HepG2 (cell line): ENCODE results near the gene TRAPPC5.

ENCODE experiments used
- ATAD3A ChIP-seq: sonication (generic); formaldehyde crosslinking; IDR thresholded peaks from 2 replicates; pipeline ENCODE4 v1.4.0; 2020; ENCODE audit warnings: missing genetic modification reagents
- ELF4 ChIP-seq: sonication (generic); formaldehyde crosslinking; IDR thresholded peaks from 2 replicates; pipeline ENCODE4 v1.5.0; 2020; ENCODE audit warnings: missing genetic modification reagents, mild to moderate bottlenecking, moderate library complexity, borderline replicate concordance
- ERF ChIP-seq: IDR thresholded peaks from 2 replicates; pipeline ENCODE4 v1.6.1; 2018; ENCODE audit warnings: missing biosample characterization, missing genetic modification reagents
- EZH2 ChIP-seq: conservative IDR thresholded peaks from 2 replicates; pipeline ENCODE4 v1.6.1; 2012; ENCODE audit warnings: mild to moderate bottlenecking, low read depth, low read length, moderate library complexity
- FOXK1 ChIP-seq: sonication (generic); formaldehyde crosslinking; IDR thresholded peaks from 2 replicates; pipeline ENCODE4 v1.4.0; 2020; ENCODE audit warnings: low read depth, missing genetic modification reagents, borderline replicate concordance
- KAT8 ChIP-seq: IDR thresholded peaks from 2 replicates; pipeline ENCODE4 v1.6.1; 2016; ENCODE audit warnings: missing genetic modification reagents, missing compliant biosample characterization
- TRAFD1 ChIP-seq: sonication (generic); formaldehyde crosslinking; IDR thresholded peaks from 2 replicates; pipeline ENCODE4 v1.5.1; 2020; ENCODE audit warnings: missing genetic modification reagents, mild to moderate bottlenecking, borderline replicate concordance
- UBTF ChIP-seq: sonication (generic); formaldehyde crosslinking; IDR thresholded peaks from 2 replicates; pipeline ENCODE4 v1.4.0; 2020; ENCODE audit warnings: mild to moderate bottlenecking, missing genetic modification reagents
- TF ChIP-seq, protein P1 (sequence below): sonication (generic); formaldehyde crosslinking; IDR thresholded peaks from 2 replicates; pipeline ENCODE4 v1.5.0; 2020; ENCODE audit warnings: mild to moderate bottlenecking, missing genetic modification reagents, moderate library complexity

DNA sequence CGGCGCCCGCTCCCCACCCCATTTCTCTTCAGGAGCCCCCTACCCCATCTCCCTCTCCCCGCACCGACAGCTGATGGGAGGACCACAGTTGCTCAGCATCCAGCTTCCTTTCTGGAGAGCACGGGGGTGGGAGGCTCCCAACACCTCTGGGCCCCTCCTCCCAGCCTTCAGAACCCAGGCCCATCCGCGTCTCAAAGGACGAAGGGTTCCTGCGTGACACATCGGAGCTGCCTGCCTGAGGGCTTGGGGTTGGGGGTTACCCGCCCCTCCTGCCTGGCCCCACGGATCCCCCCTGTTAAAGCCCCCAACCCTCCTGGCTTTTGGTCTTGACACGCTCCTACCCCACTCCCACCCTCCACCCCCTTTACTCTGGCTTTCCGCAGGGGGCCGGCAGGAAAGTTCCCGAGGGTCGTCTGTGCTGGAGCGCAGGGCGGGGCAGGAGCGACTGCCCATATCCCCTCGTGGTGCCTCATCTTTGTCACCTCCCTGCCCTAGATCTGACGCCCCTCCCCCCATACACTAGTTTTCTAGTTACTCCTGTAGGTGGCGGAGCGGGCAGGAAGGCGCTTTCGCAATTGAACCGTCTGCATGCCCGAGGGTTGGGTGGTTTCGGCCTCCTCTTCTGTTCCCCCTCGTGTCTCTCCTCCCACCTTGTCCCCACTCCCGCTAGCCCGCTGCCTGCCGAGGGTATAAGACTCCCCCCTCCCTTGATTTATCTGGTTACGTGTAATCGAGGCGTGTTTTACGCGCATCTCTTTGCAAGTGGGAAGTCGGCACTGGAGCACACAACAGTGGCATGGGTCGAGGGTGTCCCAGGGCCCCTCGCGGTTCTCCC is 924 bp downstream of the TRAPPC5 start:
- TF ChIP-seq KAT8 (CRISPR knock-in tag) (no peak), ATAD3A (CRISPR knock-in tag) (no peak), ELF4 (no peak), UBTF (CRISPR knock-in tag) (no peak), FOXK1 (CRISPR knock-in tag) (0 out of 2 replicates have a peak, but pooled peaks have one; percentile 32), EZH2 (no peak), ERF (CRISPR knock-in tag) (no peak), TRAFD1 (no peak)
- TF ChIP-seq, protein P1, sequence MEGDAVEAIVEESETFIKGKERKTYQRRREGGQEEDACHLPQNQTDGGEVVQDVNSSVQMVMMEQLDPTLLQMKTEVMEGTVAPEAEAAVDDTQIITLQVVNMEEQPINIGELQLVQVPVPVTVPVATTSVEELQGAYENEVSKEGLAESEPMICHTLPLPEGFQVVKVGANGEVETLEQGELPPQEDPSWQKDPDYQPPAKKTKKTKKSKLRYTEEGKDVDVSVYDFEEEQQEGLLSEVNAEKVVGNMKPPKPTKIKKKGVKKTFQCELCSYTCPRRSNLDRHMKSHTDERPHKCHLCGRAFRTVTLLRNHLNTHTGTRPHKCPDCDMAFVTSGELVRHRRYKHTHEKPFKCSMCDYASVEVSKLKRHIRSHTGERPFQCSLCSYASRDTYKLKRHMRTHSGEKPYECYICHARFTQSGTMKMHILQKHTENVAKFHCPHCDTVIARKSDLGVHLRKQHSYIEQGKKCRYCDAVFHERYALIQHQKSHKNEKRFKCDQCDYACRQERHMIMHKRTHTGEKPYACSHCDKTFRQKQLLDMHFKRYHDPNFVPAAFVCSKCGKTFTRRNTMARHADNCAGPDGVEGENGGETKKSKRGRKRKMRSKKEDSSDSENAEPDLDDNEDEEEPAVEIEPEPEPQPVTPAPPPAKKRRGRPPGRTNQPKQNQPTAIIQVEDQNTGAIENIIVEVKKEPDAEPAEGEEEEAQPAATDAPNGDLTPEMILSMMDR (CRISPR knock-in tag): peak; percentile 74
